T-helper 1 cell treated with Interleukin-12 subunit alpha and Interleukin-12 subunit beta and Interleukin-4 antibody, amounts not matched to agents 30 ng/mL and 1 ng/mL, for 36 hours (primary cell): ENCODE results near the gene MBNL1. TPM values are rescaled to one million over a fixed set of nuclear protein-coding genes. Genes with fewer than 3 reads are reported as not detected.
"Not testable (repeated sequence)": the region's sequence is repeated elsewhere in the genome, so short reads cannot be mapped to it uniquely, and the experiment has no call there.

Experiments
- intact Hi-C: fragments of 100-400 bp; cut with micrococcal nuclease; formaldehyde crosslinking; loops from one replicate; pipeline ENCODE4 v1.15.1; 2024
- total RNA-seq: library from RNA; stranded (reverse); gene quantifications from 2 replicates; pipeline ENCODE4 v1.2.3, GENCODE V29; 2022

Gene MBNL1
- total RNA-seq, 1 donor from 2014 or later, result 485 TPM

DNA sequence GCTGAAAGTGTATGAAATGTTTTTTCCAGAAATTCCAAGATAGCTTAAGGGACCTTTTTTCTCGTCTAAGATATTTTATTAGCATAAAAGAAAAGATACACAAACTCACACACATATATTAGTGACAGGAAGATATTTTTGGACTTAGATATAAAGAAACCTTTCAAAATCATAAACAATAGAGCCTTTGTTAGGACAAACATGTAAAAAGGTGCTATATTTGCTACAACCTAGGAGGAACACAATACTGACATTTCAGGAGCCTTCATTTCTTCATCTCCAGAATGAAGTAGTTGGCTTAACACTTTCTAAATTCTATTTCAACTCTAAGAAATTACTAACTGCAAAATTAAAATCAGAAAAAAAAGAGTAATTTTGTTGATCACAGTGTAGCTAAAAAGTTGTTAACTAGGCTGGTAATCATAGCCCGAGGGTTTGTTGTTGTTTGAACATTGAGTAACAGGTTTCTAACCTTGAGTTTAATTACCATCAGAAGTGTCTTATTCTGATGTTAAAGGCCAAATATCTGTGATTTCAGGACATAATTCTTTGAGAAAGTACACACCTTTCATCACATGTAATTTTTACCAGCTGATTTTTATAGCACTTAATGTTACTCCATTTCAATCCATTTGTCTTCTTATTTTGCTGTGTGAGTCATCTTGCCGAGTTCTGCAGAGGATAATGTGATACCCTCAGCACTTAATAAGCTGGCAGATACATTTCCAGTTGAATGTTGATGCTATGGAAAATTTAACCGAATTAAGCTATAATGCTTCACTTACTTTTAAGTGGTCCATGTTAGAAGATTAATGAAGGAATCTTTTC lies 97.3 kb downstream of the MBNL1 start:
- intact Hi-C loops, result no loop called here

DNA sequence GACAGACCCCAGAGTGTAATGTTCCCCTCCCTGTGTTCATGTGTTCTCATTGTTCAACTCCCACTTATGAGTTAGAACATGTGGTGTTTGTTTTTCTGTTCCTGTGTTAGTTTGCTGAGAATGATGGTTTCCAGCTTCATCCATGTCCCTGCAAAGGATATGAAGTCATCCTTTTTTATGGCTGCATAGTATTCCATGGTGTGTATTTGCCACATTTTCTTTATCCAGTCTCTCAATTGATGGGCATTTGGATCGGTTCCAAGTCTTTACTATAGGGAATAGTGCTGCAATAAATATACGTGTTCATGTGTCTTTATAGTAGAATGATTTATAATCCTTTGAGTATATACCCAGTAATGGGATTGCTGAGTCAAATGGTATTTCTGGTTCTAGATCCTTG lies 98.5 kb downstream of the MBNL1 start:
- intact Hi-C loops, result not testable (repeated sequence)

DNA sequence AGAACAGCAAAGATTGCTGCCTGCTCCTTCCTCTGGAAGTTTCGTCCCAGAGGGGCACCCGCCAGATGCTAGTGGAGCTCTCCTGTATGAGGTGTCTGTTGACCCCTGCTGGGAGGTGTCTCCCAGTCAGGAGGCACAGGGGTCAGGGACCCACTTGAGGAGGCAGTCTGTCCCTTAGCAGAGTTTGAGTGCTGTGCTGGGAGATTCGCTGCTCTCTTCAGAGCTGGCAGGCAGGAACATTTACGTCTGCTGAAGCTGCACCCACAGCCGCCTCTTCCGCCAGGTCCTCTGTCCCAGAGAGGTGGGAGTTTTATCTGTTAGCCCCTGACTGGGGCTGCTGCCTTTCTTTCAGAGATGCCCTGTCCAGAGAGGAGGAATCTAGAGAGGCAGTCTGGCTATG lies 103.9 kb downstream of the MBNL1 start:
- intact Hi-C loops, result loop anchor here (2.0 kb wide), 1 partner anchor 14 kb away; no protein-coding TSS in a partner anchor

DNA sequence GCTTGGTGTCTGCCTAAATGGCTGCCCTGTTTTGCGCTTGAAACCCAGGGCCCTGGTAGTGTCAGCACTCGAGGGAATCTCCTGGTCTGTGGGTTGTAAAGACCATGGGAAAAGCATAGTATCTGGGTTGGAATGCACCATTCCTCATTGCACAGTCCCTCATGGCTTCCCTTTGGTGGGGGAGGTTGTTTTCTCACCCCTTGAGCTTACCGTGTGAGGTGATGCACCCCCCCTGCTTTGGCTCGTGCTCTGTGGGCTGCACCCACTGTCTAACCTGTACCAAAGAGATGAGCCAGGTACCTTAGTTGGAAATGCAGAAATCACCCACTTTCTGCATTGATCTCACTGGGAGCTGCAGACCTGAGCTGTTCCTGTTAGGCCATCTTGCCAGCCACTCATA lies 104.7 kb downstream of the MBNL1 start:
- intact Hi-C loops, result loop anchor here (2.0 kb wide), 1 partner anchor 15 kb away; no protein-coding TSS in a partner anchor

DNA sequence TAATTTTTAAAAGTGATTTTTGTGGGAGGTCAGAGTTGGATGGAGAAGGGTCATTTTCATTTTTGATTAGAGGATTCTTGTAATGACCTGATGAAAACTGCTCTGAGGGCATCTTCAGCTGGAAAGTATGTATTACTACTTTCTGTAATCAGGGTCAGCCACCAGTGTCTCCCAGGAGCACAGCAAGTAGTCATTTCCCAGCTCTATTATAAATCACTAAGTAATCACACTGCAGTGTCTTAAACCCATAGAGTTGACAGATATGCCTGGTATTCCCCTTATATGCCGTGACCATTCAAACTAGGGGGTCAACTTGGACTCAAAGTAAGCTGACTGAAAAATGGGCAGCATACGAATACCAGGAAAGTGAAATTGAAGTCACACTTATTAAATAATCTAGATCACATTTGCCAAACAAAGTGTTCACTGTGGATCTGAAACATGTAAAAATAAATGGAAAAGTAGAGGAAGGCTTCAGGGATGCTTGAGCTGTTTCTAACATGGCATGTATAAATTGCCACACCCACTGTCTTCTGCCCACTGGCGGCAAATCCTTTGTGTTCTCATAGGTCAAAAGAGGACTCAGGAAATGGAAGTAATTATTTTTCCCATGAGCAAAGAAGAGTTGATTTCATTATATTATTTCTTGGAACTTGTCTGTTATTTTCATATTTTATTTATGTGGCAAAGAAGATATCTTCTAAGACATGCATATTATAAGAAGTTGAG lies 105.7 kb downstream of the MBNL1 start:
- intact Hi-C loops, result no loop called here

DNA sequence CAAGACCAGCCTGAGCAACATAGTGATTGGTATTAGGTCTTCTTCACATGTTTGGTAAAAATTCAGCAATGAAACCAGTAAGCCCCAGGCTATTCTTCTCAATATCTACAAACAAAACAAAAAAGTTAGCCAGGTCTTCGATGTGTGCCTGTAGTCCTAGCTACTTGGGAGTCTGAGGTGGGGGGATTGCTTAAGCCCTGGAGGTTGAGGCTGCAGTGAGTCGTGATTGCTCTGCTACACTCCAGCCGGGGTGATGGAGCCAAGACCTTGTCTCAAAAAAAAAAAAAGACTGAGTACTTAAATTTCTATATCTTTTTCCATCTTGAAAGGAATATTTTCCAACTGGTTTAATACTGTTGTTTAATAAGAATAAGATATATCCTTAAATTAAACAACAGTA lies 106.8 kb downstream of the MBNL1 start:
- intact Hi-C loops, result no loop called here

GRCh38 chr3:152376351-152377183 lies 107.8 kb downstream of the MBNL1 start:
- intact Hi-C loops, result no loop called here

DNA sequence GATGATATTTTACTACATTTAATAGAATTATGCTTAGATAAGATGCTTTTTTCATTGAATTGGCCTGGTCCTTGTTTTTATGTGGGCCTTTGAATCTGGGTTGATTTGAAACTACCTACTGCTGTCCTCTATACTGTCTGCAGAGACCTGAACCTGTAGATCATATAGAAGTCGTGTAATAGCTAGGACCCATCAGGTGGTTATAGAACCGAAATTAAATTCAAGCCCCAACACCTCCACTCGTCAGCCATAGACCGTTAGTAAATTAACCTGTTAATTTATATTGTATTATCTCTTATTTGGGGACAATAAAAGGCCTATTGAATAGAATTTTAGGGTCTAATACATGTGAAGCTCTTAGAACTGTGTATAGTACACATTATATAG lies 108.4 kb downstream of the MBNL1 start:
- intact Hi-C loops, result no loop called here

GRCh38 chr3:152379415-152380042 lies 110.8 kb downstream of the MBNL1 start:
- intact Hi-C loops, result no loop called here

DNA sequence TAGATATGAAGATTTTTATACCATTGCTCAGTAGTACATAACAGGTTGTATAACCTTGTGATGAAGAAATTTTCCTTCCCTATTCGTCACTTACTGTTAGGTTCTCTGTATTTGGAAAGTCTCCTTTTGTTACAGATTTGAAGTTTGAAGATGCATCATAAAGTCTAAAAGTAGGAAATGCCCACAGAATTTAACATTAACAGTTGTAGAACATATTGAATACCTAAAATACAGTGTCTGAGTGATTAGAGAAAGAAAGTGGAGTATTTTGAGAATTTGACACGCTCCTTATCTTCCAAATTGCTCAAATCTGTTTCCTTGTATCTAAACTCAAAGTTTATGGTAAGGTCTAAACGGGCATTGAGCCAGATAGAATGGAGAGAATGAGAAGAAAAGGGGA lies 111.3 kb downstream of the MBNL1 start:
- intact Hi-C loops, result no loop called here

GRCh38 chr3:152381881-152382295 lies 113.2 kb downstream of the MBNL1 start:
- intact Hi-C loops, result no loop called here

DNA sequence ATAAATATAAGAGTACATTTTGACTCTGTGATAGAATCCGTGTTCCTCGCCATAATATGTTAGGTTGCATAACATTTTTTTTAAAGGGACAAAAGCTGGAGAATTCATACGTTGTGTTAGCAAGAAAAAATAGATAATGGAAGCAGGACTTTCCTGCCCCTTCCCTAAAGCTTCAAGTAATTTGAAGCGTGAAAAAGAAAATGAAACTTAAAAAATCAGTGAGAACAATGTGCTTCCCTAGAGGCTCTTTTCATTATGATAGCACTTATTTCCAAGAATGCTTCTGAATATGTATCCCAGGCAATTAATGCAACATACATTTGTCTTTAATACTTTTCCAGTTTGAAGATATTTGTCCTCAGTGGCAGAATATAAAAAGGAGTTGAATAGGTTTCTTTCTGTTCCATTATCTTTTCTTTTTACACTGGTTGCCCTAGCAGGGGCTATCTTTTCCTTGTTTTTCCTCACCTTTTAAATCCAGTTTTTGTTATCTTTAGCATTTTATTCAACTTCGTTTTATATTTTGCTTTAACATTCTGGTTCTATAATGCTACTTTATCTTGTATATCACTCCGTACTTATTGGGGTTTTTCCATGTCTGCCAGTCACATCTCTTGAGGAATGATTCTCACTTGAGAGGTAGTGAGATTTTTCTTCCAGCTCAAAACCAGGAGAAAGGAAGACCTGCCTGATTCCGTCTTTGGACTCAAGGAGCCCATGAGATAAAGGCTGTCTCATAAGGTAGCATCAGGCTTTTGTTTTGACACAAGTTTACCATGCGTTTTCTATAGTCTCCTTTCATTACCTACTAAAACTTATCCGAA lies 113.8 kb downstream of the MBNL1 start:
- intact Hi-C loops, result loop anchor here (1.0 kb wide), 1 partner anchor 11 kb away; no protein-coding TSS in a partner anchor

DNA sequence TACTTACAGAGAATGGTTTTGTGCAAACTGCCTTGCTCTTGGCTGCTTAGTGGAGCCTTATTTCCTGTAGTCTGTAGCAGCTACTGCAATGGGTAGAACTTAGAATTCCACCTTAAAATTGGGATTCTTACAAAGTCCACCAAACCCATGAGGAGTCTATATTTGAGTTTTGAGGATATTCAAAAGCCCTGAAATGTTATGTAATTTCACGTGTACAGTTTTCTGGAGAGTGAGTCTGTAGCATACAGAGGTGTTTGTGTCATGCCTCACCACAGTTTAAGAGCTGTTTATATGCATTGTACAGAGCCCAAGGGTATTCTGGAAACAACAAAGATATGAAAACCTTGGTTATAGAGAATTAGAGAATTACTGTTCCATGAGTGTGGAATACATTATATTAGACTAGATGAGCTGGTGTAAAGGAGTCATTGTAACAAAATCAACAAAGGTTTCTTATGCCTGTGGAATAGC lies 114.4 kb downstream of the MBNL1 start:
- intact Hi-C loops, result loop anchor here (1.0 kb wide), 1 partner anchor 10 kb away; no protein-coding TSS in a partner anchor

DNA sequence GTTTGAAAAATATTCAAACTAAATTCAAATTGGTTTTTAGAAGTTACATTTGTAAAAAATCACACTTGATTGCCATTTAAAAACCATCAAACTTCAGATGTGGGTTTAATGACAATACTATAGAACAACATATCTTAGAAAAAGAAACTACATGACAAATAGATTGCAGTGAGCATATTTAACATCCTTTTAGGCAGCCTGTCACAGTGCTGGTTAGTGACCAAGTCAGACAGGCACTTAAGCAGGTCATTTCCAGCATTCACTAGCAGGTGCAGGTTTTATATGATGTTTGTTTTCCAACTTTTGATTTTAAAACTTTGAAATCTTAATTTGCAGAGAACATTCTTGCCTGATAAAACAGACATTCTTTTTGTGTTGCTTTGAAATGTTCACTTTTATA lies 115.7 kb downstream of the MBNL1 start:
- intact Hi-C loops, result no loop called here

DNA sequence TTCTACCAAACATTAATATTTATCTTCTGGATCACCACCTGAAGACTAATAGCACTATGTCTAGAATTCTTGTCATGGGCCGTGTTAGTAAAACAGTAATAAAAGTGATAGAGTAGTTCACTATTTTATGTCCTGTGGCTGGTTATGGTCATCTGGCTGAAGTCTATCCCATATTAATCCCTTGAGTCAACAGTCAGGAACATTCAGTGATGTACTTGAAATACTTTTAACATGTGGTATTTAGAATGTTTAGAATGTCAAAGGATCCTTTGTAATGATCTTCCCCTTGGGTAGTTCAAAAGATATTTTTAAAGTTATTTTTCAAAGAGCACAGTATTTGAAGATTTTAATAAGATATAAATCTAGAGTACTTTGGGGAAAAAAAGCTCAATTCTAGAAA lies 117.0 kb downstream of the MBNL1 start:
- intact Hi-C loops, result no loop called here

GRCh38 chr3:152386208-152386607 lies 117.5 kb downstream of the MBNL1 start:
- intact Hi-C loops, result no loop called here

DNA sequence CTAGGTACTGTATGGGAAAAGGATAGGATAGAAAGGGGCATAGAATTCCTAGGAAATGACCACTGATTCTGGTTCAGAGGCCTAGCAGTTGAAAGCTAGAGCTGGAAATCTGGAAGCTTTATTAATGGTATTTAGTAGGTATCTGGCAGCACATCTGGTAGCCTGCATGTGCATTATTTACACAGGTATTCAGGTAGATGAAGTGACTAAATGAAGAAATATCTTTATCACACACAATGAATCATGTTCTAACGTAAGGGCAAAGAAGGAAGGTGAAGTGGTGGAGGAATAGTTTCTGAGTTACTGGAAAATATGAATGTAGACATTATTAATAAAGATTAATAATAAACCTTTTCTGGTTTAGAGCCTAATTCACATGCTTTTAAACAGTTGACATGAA lies 119.9 kb downstream of the MBNL1 start:
- intact Hi-C loops, result no loop called here

GRCh38 chr3:152389316-152389934 lies 120.7 kb downstream of the MBNL1 start:
- intact Hi-C loops, result no loop called here

- intact Hi-C loops, result no loop called here
These were observed 121.9 kb downstream of the MBNL1 start for GRCh38 chr3:152390647-152391046.

GRCh38 chr3:152391671-152392070 lies 122.9 kb downstream of the MBNL1 start:
- intact Hi-C loops, result no loop called here
